H9 (cell line): Measurements from ENCODE around the gene DENND1A. TPM values are rescaled to one million over a fixed set of nuclear protein-coding genes. Genes with fewer than 3 reads are reported as not detected.

Experiments
- DNase-seq: peaks from one replicate; pipeline ENCODE4 v3.0.0-alpha.2; 2017
- H2AFZ ChIP-seq: one replicate; pipeline ENCODE4 v1.6.1; 2013; ENCODE audit warnings: mild to moderate bottlenecking, low read length, control low read depth, moderate library complexity
- H2AK5ac ChIP-seq: 2 replicates; pipeline ENCODE4 v1.6.1; 2013; ENCODE audit warnings: low read length, control low read depth, mixed read lengths; ENCODE audit not compliant: insufficient read length
- H2BK120ac ChIP-seq: one replicate; pipeline ENCODE4 v1.6.1; 2013; ENCODE audit warnings: low read depth, mild to moderate bottlenecking, low read length, control low read depth, inconsistent platforms; ENCODE audit not compliant: poor library complexity, severe bottlenecking
- H2BK12ac ChIP-seq: 2 replicates; pipeline ENCODE4 v1.6.1; 2013; ENCODE audit warnings: low read length, control low read depth, mixed read lengths, low read depth; ENCODE audit not compliant: insufficient read length
- H2BK15ac ChIP-seq: 2 replicates; pipeline ENCODE4 v1.6.1; 2013; ENCODE audit warnings: low read depth, low read length, control low read depth
- H2BK20ac ChIP-seq: one replicate; pipeline ENCODE4 v1.6.1; 2013; ENCODE audit warnings: low read depth, mild to moderate bottlenecking, low read length, control low read depth, inconsistent platforms; ENCODE audit not compliant: poor library complexity, severe bottlenecking
- H2BK5ac ChIP-seq: 2 replicates; pipeline ENCODE4 v1.6.1; 2013; ENCODE audit warnings: low read length, control low read depth, mixed read lengths; ENCODE audit not compliant: insufficient read length
- H3K14ac ChIP-seq: 2 replicates; pipeline ENCODE4 v1.6.1; 2013; ENCODE audit warnings: low read length, control low read depth; ENCODE audit not compliant: insufficient read depth
- H3K18ac ChIP-seq: 2 replicates; pipeline ENCODE4 v1.6.1; 2013; ENCODE audit warnings: low read depth, mild to moderate bottlenecking, mixed read lengths, low read length, control low read depth; ENCODE audit not compliant: insufficient read length
- H3K23ac ChIP-seq: 2 replicates; pipeline ENCODE4 v1.6.1; 2013; ENCODE audit warnings: low read length, control low read depth, mixed read lengths, low read depth; ENCODE audit not compliant: insufficient read length
- H3K23me2 ChIP-seq: 2 replicates; pipeline ENCODE4 v1.6.1; 2013; ENCODE audit warnings: low read depth, mild to moderate bottlenecking, mixed read lengths, low read length, control low read depth; ENCODE audit not compliant: insufficient read length, poor library complexity, severe bottlenecking
- H3K27ac ChIP-seq: 2 replicates; pipeline ENCODE4 v1.5.1; 2013; ENCODE audit warnings: low read length, control low read depth, mixed read lengths, low read depth; ENCODE audit not compliant: insufficient read length
- H3K27me3 ChIP-seq: 2 replicates; pipeline ENCODE4 v1.6.1; 2013; ENCODE audit warnings: low read length, control low read depth, inconsistent platforms; ENCODE audit not compliant: insufficient read depth
- H3K4ac ChIP-seq: 2 replicates; pipeline ENCODE4 v1.6.1; 2013; ENCODE audit warnings: low read depth, mild to moderate bottlenecking, control low read depth, inconsistent platforms, low read length, moderate library complexity
- H3K4me1 ChIP-seq: 2 replicates; pipeline ENCODE4 v1.6.1; 2013; ENCODE audit warnings: low read length, control low read depth, inconsistent platforms; ENCODE audit not compliant: insufficient read depth
- H3K4me2 ChIP-seq: 2 replicates; pipeline ENCODE4 v1.6.1; 2013; ENCODE audit warnings: low read length, control low read depth, mixed read lengths; ENCODE audit not compliant: insufficient read length, insufficient read depth
- H3K56ac ChIP-seq: 2 replicates; pipeline ENCODE4 v1.6.1; 2013; ENCODE audit warnings: low read depth, mild to moderate bottlenecking, mixed read lengths, low read length, control low read depth; ENCODE audit not compliant: insufficient read length
- H3K79me1 ChIP-seq: 2 replicates; pipeline ENCODE4 v1.6.1; 2013; ENCODE audit warnings: low read depth, mild to moderate bottlenecking, moderate library complexity, low read length, control low read depth, inconsistent platforms; ENCODE audit not compliant: insufficient read depth, poor library complexity, severe bottlenecking
- H3K79me2 ChIP-seq: 2 replicates; pipeline ENCODE4 v1.6.1; 2013; ENCODE audit warnings: low read length, control low read depth, inconsistent platforms; ENCODE audit not compliant: insufficient read depth
- H3K9ac ChIP-seq: 2 replicates; pipeline ENCODE4 v1.6.1; 2013; ENCODE audit warnings: low read length, control low read depth, mixed read lengths; ENCODE audit not compliant: insufficient read length; ENCODE audit errors: extremely low read depth
- H3K9me3 ChIP-seq: one replicate; pipeline ENCODE4 v1.6.1; 2013; ENCODE audit warnings: low read depth, low read length, inconsistent platforms; ENCODE audit not compliant: control insufficient read depth
- H3T11ph ChIP-seq: one replicate; pipeline ENCODE4 v1.6.1; 2013; ENCODE audit warnings: mild to moderate bottlenecking, low read length, control low read depth, inconsistent platforms
- H4K20me1 ChIP-seq: one replicate; pipeline ENCODE4 v1.6.1; 2013; ENCODE audit not compliant: control insufficient read depth, insufficient read length, insufficient read depth
- H4K5ac ChIP-seq: 2 replicates; pipeline ENCODE4 v1.6.1; 2013; ENCODE audit warnings: low read depth, mild to moderate bottlenecking, mixed read lengths, low read length, control low read depth; ENCODE audit not compliant: insufficient read length
- H4K8ac ChIP-seq: replicated peaks from 2 replicates; pipeline ENCODE4 v1.6.1; 2013; ENCODE audit warnings: low read length, control low read depth, mixed read lengths, low read depth; ENCODE audit not compliant: insufficient read length
- H4K91ac ChIP-seq: 2 replicates; pipeline ENCODE4 v1.6.1; 2013; ENCODE audit warnings: low read depth, mild to moderate bottlenecking, moderate library complexity, mixed read lengths, low read length, control low read depth; ENCODE audit not compliant: insufficient read length
- H3K27ac Mint-ChIP-seq, 3 experiments: 2 replicates in 2 of 3; 3 replicates in 1 of 3; pipeline ENCODE4 v1.8.0; 2020 to 2021; ENCODE audit warnings: mixed read lengths in 3 of 3, mild to moderate bottlenecking in 1 of 3, moderate library complexity in 1 of 3
- H3K27me3 Mint-ChIP-seq: 2 replicates; pipeline ENCODE4 v1.8.0; 2021; ENCODE audit warnings: low read depth, mild to moderate bottlenecking, moderate library complexity, mixed read lengths
- H3K36me3 Mint-ChIP-seq, 3 experiments: 2 replicates in 2 of 3; 3 replicates in 1 of 3; pipeline ENCODE4 v1.8.0; 2020 to 2021; ENCODE audit warnings: low read depth in 3 of 3, mixed read lengths in 3 of 3; ENCODE audit not compliant: insufficient read depth in 1 of 3
- H3K4me1 Mint-ChIP-seq, 2 experiments: 2 replicates each; pipeline ENCODE4 v1.8.0; 2020; ENCODE audit warnings: mixed read lengths in 2 of 2
- H3K4me3 Mint-ChIP-seq, 2 experiments: 2 replicates in 1 of 2; 3 replicates in 1 of 2; pipeline ENCODE4 v1.8.0; 2020 to 2021; ENCODE audit warnings: mild to moderate bottlenecking in 2 of 2, mixed read lengths in 2 of 2, moderate library complexity in 1 of 2
- H3K9me3 Mint-ChIP-seq, 2 experiments: 2 replicates in 1 of 2; 3 replicates in 1 of 2; pipeline ENCODE4 v1.8.0; 2020; ENCODE audit warnings: mild to moderate bottlenecking in 2 of 2, mixed read lengths in 2 of 2, moderate library complexity in 1 of 2
- CTCF ChIP-seq: fragments of 200-600 bp; sonication (generic); conservative IDR thresholded peaks from 3 replicates; pipeline ENCODE4 v1.8.0; 2021; ENCODE audit warnings: antibody characterized with exemption, mild to moderate bottlenecking
- WGBS: extraction: QIAGEN DNeasy Blood & Tissue Kit; methylation state at CpG from one replicate; pipeline ENCODE4 v1.1.7; 2013; ENCODE audit warnings: missing lambda C conversion rate, low lambda C conversion rate, mixed read lengths; ENCODE audit not compliant: insufficient read length; ENCODE audit errors: extremely low coverage; 5-methylcytosine and 5-hydroxymethylcytosine counted together
- total RNA-seq: library from RNA; stranded (reverse); gene quantifications from 2 replicates; pipeline ENCODE4 v1.2.1, GENCODE V29; 2021

Gene DENND1A
- total RNA-seq, 1 experiment from 2014 or later: 20.4 TPM

GRCh38 chr9:123421186-123421585 is 508.7 kb downstream of the DENND1A start:
- peaks cover 0 to 6% (median 0%) of the 10 kb centered on the region in 3 experiments; a peak in 3 of 7 replicates for H3K36me3 Mint-ChIP-seq

More at GRCh38 chr9:123421186-123421585, 508.7 kb downstream of the DENND1A start:
- Mint-ChIP-seq H3K27ac (no peak overlapping the region; a peak in 1 of 7 replicates), H3K27me3 (no peaks in the 10 kb centered on the region; the same call in 1 of the 2 replicates), H3K4me3 (no peak overlapping the region), H3K9me3 (no peaks in the 10 kb centered on the region), H3K4me1 (peaks cover 37 to 60% of the 10 kb centered on the region in 2 experiments)
- Histone ChIP-seq H3K4ac (no peak overlapping the region), H3K56ac (no peak overlapping the region), H2BK12ac (no peak overlapping the region), H2BK120ac (no peak overlapping the region), H3K9me3 (no peaks in the 10 kb centered on the region), H3K79me1 (no peaks in the 10 kb centered on the region), H3K79me2 (no peaks in the 10 kb centered on the region), H3K23ac (no peak overlapping the region), H3K9ac (no peak overlapping the region), H4K8ac (no peak overlapping the region), H2AFZ (no peak overlapping the region), H3K18ac (no peak overlapping the region), H4K20me1 (no peaks in the 10 kb centered on the region), H4K91ac (no peak overlapping the region), H2AK5ac (no peak overlapping the region), H4K5ac (no peak overlapping the region), H3K27ac (no peak overlapping the region), H3T11ph (no peak overlapping the region), H2BK15ac (no peak overlapping the region), H3K4me1 (peaks cover 2% of the 10 kb centered on the region; the same call in 1 of the 2 replicates), H2BK20ac (no peak overlapping the region), H3K4me2 (no peak overlapping the region), H3K14ac (no peak overlapping the region), H2BK5ac (no peak overlapping the region), H3K23me2 (no peaks in the 10 kb centered on the region), H3K27me3 (no peaks in the 10 kb centered on the region)
- no peak for TF ChIP-seq CTCF
- DNase-seq: no peak
- WGBS: no CpG with 5 or more reads among the region's 13 CpGs
